T47D (cell line): Measurements from ENCODE around the gene ZNF678.
"Not testable (repeated sequence)": the region's sequence is repeated elsewhere in the genome, so short reads cannot be mapped to it uniquely, and the experiment has no call there.

Experiments
- DNase-seq, 2 experiments: peaks; one replicate each; pipeline versions ENCODE4 v3.0.0 to v3.0.0-alpha.2; 2011 to 2012; ENCODE audit warnings: low read depth in 1 of 2, low spot score in 1 of 2
- JUND ChIP-seq: IDR thresholded peaks from 2 replicates; pipeline ENCODE4 v1.6.1; 2012; ENCODE audit warnings: low read depth
- in situ Hi-C: cut with HindIII; loops from 2 replicates; pipeline ENCODE4 v1.10.0; 2016; ENCODE audit warnings: low sequenced_read_pairs, low pct_unique_long_range_greater_than_20kb

ZNF678 gene

GRCh38 chr1:227544067-227545050 lies 19.0 kb upstream of the ZNF678 start:
- in situ Hi-C loops: no loop called here
- no peak for TF ChIP-seq JUND

DNA sequence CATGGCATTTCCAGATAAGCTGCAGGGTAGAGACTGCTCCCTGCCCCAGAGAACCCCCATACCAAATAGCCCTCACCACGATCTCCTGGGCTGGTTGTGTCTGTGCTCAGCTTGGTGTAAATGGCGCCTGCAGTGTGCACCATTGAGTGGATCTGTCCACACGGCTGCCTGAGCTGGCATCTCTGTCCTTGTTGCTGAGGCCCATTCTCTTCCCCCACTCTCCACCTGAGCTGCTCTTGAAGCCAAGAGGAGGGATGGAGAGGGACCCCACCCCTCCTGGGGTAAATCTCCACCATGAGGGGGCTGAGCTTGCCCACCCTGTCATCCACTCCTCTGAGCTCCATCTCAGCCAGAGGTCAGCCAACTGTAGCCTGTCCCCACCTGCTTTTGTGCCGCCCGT lies 18.0 kb upstream of the ZNF678 start:
- no peak for TF ChIP-seq JUND
- no peak for DNase-seq
- in situ Hi-C loops: no loop called here

More at GRCh38 chr1:227544067-227545050, 19.0 kb upstream of the ZNF678 start:
- no peak for DNase-seq

DNA sequence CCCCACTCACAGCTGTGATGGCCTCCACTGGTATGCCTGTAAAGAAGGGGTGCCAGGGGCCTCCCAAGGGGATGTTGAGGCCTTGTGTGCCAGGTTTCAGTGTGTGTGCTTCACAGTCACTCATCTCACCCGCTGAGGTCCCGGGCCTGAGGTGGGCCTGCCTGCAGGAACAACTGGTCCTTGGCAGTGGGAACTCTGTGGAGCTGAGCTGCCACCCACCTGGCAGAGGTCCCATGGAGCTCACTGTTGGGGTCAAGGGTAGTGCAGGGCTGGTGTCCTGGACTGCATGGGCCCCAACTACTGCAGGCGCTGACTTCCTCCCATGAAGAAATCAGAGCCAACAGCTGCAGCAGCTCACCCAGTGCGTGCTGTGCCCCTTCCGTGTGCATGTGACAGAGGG lies 17.3 kb upstream of the ZNF678 start:
- in situ Hi-C loops: no loop called here
- TF ChIP-seq JUND: no peak
- no peak for DNase-seq

DNA sequence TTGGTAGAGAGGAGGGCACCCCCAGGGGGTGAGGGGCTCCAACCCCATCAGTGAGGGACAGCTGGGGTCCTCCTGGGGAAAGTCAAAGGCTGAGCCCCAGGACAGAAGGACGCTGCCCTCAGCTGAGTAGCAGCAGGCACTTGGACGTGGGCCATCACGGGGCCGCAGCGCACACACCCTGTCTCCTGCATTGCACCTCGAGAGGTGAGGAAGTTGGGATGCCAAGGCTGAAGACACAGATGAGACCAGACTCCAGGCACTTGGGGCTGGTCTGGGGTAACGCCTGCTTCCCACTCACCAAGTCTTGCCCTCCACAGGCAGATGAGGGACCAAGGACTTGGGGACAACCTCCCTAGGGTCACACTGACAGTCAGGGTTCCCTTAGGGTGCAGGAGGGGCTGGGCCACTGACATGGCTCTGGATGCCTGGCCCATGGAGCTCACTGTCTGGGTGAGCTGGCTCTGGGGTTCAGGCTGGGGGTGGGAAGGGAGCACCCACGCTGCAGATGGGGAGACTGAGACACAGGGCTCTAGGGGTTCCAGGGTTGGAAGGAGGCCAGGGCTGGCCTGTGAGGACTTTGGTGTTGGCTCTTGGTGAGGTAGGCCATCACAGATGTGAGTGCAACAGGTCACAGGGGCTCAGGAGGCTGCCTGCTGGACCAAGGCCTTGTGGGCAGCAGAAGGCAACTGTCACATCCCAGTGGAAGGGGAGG lies 16.6 kb upstream of the ZNF678 start:
- in situ Hi-C loops: no loop called here
- TF ChIP-seq JUND: no peak

DNA sequence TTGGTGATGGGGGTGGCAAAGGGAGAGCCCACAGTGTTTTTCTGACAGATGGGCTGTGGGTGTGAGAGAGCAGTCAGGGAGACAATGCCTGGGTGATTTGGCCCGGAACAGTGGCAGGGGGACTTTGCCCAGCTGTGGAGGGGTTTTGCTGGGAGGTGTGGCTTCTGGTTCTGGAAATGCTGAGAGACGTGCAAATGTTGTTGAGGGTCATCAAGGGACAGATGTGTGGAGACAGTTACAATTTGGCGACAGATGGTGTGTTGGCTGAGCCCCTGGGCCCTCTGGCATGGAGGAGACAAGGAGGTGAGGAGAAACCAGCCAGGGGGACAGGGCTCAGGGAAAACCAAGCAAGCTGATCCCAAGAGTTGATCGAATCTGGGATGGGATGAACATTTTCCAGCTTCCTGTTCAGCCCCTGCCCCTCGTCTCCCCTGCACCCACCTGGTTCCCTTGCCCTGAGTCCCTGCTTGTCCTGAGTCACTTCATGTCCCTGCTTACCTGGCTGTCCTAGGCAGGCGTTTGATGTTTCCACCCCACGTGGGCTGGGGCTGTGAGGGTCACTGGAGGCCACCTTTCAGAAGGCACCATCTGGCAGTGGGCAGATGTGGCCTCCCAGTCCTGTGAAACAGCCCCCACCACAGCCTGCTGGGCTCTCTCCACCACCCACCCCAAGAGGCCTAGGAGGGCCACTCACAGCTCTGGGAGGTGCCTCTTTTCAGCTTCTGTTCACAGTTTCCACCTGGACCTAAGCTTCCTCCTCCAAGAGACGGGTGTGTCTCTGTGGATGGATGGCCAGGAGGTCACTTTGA lies 15.8 kb upstream of the ZNF678 start:
- no peak for TF ChIP-seq JUND
- in situ Hi-C loops: no loop called here
- DNase-seq: no peak

More for the DNA sequence above, 16.6 kb upstream of the ZNF678 start:
- no peak for DNase-seq

GRCh38 chr1:227548119-227548397 lies 15.3 kb upstream of the ZNF678 start:
- TF ChIP-seq JUND: no peak
- in situ Hi-C loops: no loop called here
- DNase-seq: no peak

GRCh38 chr1:227548448-227548847 lies 14.9 kb upstream of the ZNF678 start:
- in situ Hi-C loops: no loop called here
- DNase-seq: no peak
- no peak for TF ChIP-seq JUND

- in situ Hi-C loops: no loop called here
- DNase-seq: no peak
These were observed 13.5 kb upstream of the ZNF678 start for GRCh38 chr1:227549892-227550291.

DNA sequence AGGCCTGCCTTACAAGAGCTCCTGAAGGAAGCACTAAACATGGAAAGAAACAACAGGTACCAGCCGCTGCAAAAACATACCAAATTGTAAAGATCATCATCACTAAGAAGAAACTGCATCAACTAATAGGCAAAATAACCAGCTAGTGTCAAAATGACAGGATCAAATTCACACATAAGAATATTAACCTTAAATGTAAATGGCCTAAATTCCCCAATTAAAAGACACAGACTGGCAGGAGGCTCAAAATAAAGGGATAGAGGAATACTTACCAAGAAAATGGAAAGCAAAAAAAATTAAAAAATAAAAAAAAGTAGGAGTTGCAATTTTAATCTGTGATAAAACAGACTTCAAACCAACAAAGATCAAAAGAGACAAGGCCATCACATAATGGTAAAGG lies 11.5 kb upstream of the ZNF678 start:
- in situ Hi-C loops: not testable (repeated sequence)

More at GRCh38 chr1:227549892-227550291, 13.5 kb upstream of the ZNF678 start:
- TF ChIP-seq JUND: no peak

GRCh38 chr1:227556288-227556687 lies 7.1 kb upstream of the ZNF678 start:
- in situ Hi-C loops: no loop called here
- no peak for TF ChIP-seq JUND
- DNase-seq: peak in 1 of 2 experiments; percentile 57

More for the DNA sequence above, 11.5 kb upstream of the ZNF678 start:
- not testable (repeated sequence) for DNase-seq

GRCh38 chr1:227557962-227558725 lies 5.2 kb upstream of the ZNF678 start:
- in situ Hi-C loops: no loop called here
- no peak for DNase-seq
- TF ChIP-seq JUND: no peak

GRCh38 chr1:227558732-227559262 lies 4.6 kb upstream of the ZNF678 start:
- no peak for DNase-seq
- in situ Hi-C loops: no loop called here
- no peak for TF ChIP-seq JUND
